ENCODE measurements around the gene METRN.

The METRN gene

DNA sequence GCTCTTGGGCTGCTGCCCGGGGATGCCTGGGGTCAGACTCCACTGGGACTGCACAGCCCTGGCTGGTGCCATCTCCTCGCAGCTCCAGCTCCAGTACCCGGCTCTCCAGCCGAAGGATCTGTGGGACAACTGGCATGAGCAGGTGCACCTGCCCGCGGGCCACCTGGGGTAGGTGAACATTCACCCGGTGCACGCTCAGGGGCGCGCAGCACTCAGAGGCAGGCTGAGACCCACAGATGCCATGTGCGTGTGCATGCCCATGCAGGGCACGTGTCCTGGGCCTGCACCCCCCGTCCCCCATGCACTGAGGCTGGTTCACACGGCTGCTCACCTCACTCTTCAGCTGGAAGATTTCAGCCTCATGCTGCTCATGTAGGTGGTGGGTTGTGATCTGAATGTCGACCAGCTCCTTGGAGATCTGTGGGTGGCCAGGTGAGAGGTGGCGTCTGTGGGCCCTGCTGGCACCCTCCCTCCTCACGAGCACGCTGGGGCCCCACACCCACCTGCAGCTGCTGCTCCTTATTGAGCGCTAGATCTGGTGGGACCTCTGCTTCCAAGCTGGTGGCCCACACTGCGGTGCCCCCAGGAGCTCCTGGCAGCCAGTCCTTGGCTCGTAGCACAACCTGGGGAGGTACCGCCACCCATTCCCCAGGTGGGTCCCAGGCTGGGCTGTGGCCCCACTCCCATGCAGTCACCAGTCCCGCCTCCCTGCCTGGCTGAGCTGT lies 10.7 kb downstream of the METRN start:
- DNase-seq, result no peak

DNA sequence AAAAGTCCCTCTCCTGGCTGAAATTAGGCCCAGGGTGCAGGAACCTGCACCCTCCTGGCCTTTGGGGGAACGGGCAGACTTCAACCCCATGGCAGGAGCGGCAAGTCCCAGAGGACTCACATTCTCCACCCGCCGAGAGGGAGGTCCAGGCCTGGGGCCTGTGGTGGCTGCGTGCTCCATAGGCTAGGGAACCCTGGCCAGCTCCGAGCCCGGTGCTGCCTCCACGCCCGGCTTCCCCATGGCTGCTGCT lies 11.2 kb downstream of the METRN start:
- DNase-seq, result no peak

DNA sequence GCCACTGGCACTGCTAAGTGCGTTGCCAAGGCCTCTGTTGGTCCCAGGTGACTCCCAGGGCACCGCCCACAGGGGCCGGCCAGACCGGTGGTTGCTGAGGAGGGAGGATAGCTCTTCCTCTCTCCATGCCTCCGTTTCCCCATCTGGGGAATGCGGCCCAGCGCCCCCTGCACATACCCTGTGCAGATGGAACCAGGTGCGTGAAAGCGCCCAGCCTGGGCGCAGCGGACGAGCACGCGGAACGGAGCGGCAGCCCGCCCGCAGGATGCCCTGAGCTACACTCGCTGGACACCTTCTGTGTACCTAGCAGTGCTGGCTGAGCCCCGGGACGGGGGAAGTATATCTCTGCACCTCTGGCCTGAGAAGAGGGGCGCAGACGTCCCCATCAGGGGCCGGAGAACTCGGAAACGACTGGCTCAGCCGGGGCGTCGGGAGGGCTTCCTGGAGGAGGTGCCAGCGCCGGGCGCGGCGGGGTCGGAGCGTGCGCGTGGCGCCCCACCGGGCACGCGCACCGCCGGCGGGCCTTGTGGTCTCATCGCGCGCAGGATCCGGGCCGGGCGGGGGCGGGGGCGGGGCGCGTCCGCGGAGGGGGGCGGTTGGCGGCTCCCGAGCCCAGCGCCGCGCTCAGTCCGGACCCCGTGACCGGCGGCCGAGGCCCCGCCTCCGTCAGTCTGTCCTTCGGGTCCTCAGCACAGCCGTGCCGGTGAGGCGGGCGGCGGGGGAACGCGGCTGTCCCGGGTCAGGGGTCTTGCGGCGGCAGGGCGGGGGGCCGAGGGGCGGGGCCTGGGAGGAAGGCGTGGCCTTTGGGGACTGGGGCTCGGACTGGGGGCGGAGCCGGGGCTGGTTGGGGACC lies 11.7 kb downstream of the METRN start, which contains the start of the genes CCDC78 and HAGHL:
CCDC78 (minus strand) TSS at position 6 of the 853 bp plus-strand sequence. CDS start 76 bp downstream, outside the sequence.
HAGHL (plus strand) TSS at position 669 of the 853 bp plus-strand sequence. CDS start 404 bp downstream, outside the sequence.
- DNase-seq, result peak; percentile 83

DNA sequence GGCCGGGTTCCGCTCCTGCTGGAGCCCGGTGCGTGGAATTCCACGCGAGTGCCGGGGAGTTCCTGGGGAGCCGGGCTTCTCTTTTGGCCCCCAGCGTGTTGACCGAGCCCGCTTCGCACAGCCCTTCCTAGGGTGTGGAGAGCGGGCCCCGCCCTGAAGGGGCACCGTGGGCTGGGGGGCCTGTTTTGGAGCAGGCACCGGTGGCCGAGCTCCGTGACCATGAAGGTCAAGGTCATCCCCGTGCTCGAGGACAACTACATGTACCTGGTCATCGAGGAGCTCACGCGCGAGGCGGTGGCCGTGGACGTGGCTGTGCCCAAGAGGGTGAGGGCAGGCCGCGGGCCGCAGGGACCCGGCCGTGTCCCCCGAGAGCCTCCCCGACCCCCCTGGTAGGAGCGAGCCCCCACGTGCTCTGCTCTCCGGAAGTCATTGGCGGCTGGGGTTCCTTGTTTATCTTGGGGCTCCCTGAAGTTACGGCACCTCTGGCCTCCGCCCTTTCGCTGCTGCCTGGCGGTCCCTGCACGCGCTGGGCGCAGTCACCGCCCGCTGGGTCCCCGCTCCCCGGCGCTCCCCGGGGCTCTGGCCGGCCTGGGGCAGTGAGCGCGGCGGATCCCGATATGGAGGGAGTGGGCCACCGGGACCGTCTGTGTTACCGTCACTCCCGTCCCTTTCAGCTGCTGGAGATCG lies 12.5 kb downstream of the METRN start:
- peak; percentile 44 for DNase-seq

DNA sequence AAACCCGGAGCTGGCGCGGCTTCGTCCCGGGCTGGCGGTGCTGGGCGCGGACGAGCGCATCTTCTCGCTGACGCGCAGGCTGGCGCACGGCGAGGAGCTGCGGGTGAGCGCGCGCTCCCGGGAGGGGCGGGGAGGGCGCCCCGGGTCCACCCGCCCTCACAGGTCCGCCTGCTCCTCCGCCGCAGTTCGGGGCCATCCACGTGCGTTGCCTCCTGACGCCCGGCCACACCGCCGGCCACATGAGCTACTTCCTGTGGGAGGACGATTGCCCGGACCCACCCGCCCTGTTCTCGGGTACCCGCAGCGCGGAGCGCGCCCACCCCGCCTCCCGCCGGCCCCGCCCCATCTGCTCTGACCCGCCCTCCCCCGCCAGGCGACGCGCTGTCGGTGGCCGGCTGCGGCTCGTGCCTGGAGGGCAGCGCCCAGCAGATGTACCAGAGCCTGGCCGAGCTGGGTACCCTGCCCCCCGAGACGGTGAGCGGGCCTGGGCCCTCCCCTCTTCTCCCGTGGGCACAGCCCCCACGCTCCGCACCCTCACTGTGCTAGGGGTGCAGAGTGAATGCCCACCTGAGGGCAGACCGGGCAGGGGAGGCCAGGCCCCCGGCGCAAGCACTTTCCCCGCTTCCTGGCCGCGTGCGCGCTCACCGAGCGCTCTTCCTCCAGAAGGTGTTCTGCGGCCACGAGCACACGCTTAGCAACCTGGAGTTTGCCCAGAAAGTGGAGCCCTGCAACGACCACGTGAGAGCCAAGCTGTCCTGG lies 13.4 kb downstream of the METRN start:
- DNase-seq, result peak; percentile 65

DNA sequence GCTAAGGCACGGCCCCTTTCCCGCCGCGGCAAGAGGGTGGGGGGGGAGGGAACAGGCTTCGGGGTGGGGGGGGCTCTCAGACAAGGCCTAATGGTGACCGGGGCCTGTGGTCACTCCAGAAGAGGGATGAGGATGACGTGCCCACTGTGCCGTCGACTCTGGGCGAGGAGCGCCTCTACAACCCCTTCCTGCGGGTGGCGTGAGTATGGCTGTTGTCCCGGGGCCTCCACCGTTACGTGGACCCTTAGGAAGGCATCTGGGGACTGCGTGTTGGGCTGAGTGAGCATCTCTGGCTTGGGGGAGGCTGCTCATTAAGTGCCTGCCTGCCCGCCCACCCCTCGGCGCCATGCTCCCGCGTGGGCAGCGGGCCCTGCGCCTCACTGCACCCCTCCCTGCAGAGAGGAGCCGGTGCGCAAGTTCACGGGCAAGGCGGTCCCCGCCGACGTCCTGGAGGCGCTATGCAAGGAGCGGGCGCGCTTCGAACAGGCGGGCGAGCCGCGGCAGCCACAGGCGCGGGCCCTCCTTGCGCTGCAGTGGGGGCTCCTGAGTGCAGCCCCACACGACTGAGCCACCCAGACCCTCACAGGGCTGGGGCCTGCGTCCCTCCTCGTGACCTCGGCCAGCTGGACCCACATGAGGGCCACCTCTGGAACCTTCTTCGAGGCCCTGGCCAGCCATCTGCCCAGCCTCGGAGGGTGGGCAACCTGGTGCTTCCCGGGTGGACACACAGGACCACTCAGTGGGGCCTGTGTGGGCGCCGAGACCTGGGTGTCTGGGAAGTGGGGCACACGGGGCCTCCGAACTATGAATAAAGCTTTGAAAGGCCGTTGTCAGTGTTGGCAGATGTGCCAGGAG lies 14.2 kb downstream of the METRN start:
- no peak for DNase-seq

DNA sequence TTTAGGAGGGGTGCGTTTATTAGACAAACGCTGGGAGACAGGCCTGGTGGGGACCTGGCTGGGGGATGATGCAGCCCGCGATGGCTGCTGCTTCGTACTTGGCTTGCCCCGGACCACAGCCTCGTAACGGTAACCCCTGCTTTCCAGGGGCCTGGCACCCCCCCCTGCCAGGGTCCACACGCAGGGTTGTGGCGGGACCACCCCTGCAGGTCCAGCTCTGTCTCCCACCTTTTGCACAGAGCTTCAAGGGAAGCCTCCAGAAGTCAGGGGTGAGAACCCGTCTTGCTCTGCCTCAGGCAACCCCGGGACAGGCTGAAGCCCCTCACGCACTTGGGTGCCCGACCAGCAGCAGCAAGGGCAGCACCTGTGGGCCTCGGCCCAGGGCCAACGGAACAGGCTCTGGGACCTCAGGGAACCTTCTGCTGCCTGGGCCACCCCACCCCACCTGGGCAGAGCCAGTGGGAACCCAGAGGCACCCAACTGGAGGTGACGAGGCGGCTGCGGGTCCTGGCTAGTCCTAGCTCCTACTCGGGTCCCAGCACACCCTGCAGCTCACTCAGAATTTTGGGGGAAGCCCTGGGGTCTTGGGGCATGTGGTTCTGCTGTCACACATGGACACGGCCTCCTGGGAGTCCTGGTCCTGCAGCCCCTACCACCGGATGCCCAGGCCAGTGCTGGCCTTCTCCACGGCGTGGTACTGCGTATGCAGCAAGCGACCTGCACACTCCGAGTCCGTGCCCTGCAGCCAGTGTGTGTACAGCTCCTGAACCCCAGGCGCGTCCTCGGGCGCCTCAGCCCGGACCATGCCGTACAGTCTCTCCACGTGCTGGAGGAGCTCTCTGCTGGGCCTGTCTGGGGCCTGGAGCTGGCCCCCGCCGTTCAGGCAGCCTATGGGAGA lies 15.1 kb downstream of the METRN start:
- no peak for DNase-seq

DNA sequence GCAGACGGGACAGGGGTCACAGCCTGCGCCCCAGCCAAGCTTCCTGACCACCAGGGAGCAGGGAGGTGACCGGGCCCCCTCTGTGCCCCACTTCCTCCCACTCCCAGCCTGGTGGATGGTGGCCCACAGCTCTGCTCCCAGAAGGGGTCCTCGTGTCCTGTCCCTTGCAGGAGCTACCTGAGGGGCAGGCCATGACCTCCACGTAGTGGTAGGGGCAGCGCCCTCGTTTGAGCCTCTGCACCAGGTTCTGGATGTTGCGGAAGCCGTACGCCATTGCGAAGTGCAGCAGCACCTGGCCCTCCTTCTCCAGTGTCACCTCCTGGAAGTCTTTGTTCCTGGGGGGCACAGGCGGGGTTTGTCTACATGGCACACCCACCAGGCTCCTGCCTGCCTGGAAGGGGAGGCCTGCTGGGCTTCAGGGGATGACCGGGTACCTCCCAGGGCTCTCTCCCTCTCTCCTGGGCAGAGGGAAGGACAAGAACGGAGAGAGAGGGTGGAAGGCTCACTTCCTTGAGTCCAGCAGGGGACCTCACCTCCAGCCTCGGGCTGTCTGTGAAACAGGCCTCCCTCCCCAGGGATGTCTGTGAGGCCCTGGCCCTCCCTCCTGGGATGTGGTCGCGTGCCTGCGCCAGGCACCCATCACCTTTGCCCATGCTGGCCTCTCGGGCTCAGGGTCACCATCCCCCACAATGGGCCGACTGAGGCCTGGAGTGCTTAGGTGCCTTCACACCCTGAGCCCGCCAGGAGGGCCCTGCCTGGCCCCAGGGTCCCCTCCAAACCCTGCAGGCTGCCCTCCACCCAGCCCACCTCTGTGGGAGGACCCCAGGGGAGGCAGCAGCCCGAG lies 16.0 kb downstream of the METRN start:
- no peak for DNase-seq

DNA sequence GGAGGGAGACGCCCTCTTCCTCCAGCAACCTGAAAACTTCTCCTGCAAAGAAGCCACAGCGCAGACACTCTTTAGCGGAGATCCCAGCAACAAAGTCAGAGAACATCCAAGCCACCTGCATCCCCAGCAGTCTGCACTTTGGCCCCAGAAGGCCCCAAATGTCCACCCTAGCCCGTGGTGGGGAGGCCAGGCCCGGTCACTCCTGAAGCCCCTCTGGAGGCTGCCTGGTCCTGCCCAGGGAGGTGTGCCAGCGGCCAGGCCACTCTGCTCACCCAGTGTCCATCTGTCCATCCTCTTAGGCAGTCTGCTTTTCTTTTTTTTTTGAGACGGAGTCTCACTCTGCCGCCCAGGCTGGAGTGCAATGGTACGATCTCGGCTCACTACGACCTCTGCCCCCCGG lies 17.4 kb downstream of the METRN start:
- no peak for DNase-seq

DNA sequence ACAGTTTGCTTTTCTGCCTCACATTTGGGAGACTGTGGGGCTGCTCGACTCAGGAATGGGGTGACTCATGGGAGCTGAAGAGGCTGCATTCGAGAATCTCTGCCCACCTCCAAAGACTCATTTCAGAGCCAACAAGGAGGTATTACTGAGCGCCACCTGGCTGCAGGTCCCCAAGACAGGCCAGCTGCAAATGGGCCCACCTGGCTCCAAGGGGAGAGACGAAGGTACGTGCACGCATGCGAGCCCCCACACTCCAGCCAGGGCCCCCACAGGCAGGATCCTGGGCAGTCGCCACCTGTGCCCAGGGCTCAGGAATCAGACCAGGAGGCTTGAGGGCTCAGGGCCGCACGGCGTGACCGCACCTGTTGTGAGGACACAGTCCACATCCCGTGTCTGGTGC lies 18.0 kb downstream of the METRN start:
- DNase-seq, result peak; percentile 28

DNA sequence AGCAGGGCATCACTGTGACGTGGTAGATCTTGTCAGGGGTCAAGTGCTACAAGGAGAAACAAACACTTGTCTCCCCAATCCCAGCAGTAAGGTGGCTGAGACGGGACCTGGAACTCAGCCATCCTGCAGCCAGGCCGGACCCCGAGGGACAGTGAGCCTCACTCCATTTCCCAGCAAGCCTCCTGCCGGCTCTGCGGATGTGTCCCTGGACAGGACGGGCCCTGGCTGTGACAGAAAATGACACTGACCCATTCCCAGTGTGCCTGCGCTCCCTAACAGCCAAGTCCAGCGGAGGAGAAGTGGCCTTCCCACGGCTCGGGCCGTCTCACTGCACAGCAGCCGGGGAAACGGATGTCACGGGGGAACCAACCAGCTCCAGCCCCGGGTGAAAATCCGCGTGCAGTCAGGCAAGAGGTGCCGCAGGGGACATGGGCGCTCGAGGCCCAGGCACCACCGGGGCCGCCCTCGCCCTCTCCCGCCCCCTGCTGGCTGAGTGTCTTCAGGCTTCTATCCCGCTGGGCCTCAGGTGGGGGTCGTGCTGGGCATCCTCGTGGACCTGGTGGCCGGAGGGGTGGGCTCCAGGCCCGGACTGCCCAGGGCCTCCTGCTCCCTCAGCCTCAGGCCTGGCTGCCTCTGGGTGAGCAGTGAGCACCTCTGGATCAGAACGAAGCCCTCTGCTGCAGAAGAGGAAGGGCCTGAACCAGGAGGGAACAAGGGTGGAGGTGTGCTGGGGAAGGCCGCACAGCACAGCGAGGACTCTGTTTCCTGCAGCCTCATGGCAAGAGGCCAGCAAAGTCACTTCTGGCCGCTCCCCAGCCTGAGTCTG lies 18.7 kb downstream of the METRN start:
- DNase-seq, result peak; percentile 67

DNA sequence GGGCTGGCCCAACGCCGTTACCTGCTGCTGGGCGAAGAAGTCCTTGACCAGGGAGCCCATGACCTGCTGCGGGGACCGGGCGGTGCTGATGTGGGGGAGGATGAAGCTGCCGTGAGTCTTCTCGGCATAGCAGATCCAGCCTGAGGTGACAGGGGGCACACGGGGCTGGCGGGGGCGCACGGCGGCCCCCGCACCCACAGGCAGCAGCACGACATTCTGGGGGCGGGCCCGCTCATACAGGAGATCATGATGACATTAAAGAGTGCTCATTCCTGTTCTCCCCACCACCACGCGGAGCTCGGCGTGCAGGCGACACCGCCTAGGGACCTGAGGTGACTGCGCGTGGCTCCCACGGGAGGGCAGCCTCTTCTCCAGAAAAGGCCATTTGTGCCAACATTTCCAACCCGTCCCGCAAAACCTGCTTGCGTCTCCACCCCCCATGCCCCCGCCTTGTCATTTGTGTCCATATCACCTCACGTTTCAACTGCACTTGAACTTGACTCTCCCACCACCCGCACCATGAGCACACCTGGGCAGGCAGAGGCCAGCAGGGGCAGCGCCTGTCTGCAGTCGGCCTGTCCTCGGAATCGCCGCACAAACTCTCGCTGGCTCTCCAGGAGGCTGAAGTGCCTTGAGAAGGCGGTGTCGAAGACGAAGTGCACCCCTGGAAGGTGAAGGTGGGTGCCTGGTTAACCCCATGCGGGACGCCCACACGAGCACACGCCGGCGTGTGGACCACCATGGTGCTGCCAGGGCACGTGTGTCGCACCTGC lies 19.5 kb downstream of the METRN start:
- DNase-seq, result no peak

DNA sequence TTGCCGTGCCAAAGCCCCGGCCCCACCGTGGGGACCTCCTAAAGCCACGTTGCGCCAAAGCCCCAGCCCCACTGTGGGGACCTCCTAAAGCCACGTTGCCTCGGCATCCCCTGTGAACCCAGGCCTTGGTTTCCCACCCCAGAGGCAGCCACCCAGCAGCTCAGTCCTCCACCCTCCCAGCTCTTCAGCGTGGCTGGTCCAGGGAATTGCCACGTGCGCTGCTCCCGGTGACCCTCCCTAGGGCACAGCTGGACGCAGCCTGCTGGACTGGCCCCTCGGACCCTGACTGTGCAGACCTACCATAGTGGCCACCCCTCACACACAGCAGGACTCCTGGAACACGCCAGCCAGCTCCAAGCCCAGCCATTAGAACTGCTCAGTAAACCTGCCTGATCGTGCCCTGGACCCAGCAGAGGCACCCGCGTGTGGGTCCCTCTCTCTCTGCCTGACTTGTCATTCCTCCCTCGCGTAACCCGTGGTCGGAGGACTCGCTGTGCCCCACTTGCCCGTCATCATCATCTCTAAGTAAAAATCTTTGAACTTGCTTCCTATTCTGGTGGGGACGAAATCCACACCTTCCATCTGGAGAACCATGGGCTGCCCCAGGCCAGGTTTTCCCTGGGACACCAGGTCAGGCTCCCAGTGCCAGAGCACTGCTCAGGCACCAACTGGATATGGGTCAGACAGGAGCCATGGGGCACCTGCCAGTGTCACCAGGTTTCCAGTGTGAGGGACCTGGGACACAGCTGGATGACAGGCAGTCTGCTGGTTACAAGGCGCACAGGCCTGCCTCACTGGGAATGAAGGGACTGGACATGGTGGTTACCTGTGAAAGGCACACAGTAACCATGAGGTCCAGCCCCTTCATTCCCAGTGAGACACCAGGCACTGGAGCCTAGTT lies 20.3 kb downstream of the METRN start:
- no peak for DNase-seq

DNA sequence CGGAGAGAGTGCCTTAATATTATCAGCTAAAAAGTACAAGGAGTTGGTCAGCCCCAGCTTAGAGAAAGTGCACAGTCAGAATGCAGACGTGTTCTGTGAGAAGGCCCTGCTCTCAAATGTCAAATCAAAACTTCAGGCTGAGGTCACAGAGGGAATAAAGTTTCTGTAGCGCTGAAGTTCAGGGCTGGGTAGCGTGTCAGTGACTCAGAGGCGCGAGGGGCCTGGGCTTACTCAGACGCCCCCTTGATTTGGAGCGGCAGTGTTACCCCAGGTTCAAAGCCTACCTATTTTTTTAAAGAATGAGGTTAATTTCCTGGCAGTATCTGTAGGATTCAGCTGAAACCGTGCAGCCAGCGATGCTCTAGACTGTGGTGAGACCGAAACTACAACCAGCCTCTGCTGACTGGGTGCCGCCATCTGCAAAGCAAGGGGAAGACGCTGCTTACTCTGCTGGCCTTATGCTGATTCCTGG lies 21.1 kb downstream of the METRN start:
- no peak for DNase-seq

DNA sequence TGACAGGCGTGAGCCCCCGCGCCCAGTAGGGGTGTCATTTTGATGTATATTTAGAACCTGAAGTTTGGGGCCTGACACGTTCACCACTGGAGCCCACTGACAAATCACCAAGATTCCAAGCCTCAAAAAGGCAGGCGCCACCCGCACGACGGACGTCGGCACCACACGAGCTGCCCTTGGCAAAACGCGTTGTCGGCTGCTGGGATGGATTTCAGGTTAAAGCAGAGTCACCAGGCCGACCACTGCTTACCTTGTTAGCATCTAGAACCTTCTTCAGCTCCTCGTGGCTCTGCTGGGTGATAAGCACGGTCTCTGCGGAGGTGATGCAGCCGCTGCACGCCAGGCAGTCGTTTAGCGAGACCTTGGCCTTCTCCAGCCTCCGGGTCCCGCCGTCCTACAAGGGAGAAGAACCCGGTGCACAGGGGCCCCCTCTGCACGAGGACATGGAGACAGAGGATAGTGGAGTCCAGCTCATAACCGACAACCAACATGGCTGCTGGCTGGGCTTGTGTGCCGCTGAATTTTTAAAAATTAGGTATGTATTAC lies 22.1 kb downstream of the METRN start:
- DNase-seq, result no peak

All from CD4-positive, alpha-beta T cell treated with Interleukin-17A for 4 hours (primary cell).